22Rv1 (cell line): ENCODE measurements around the gene KL.

Experiments used
- ZFX ChIP-seq: fragments of 450-650 bp; IDR thresholded peaks from 2 replicates; pipeline ENCODE4 v1.6.1; 2017; ENCODE audit warnings: antibody characterized with exemption, borderline replicate concordance
- TF ChIP-seq, protein P1 (sequence below): fragments of 450-650 bp; IDR thresholded peaks from 2 replicates; pipeline ENCODE4 v1.5.1; 2017; ENCODE audit warnings: mild to moderate bottlenecking

DNA sequence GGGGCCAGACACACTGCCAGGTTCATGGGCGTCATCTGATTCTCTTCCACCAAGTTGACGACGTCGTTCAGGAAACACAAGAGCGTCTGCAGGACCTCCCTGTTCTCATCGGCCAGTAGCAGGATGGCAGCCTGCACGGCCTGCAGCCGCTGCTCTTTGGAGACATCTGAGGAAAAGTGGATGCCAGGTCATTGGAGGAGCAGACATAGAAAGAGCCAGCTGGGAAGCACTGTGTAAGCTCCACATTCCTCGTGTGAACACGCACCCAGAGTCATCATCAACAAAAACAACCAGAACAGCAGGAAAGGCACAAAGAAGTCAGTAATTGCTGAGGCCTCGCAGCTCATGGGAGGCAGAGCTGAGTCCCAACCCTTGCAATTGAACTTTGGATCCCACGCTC is 96.5 kb downstream of the KL start:
- TF ChIP-seq, protein P1, sequence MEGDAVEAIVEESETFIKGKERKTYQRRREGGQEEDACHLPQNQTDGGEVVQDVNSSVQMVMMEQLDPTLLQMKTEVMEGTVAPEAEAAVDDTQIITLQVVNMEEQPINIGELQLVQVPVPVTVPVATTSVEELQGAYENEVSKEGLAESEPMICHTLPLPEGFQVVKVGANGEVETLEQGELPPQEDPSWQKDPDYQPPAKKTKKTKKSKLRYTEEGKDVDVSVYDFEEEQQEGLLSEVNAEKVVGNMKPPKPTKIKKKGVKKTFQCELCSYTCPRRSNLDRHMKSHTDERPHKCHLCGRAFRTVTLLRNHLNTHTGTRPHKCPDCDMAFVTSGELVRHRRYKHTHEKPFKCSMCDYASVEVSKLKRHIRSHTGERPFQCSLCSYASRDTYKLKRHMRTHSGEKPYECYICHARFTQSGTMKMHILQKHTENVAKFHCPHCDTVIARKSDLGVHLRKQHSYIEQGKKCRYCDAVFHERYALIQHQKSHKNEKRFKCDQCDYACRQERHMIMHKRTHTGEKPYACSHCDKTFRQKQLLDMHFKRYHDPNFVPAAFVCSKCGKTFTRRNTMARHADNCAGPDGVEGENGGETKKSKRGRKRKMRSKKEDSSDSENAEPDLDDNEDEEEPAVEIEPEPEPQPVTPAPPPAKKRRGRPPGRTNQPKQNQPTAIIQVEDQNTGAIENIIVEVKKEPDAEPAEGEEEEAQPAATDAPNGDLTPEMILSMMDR = no peak
- TF ChIP-seq ZFX = no peak
